Measurements from ENCODE around the gene MCIDAS.

- TF ChIP-seq CTCF (optimal IDR thresholded peaks at IDR 0.05 in 1 of 3, IDR thresholded peaks at IDR 0.05 in 1 of 3, conservative IDR thresholded peaks at IDR 0.05 in 1 of 3; ENCODE audit: extremely low read depth in 1 of 3, insufficient read depth in 2 of 3, low read length in 3 of 3) (no peak), EZH2 (IDR thresholded peaks at IDR 0.05; ENCODE audit: low read length) (no peak)
Measured at GRCh38 chr5:55171471-55171870, 55.6 kb downstream of the MCIDAS start.

Data from keratinocyte (primary cell).